Esophagus squamous epithelium (tissue), 4 donors: ENCODE data around the gene EHMT1.

Source experiments
- CTCF ChIP-seq, 6 experiments: fragments of 450-650 bp in 4 of 6; fragments of 200-600 bp in 2 of 6; sonication (generic) in 2 of 6; IDR thresholded peaks; one replicate each; pipeline ENCODE4 v1.5.1; 2016 to 2019; ENCODE audit warnings: antibody characterized with exemption in 6 of 6, mild to moderate bottlenecking in 4 of 6, moderate library complexity in 4 of 6
- POLR2A ChIP-seq, 4 donors: fragments of 450-650 bp; IDR thresholded peaks; one replicate each; pipeline ENCODE4 v1.6.1; 2017; ENCODE audit warnings: antibody characterized with exemption in 4 of 4, mild to moderate bottlenecking in 4 of 4, moderate library complexity in 3 of 4

GRCh38 chr9:137825324-137825989 is 206.7 kb downstream of the EHMT1 start:
- TF ChIP-seq POLR2A (IDR thresholded peaks at IDR 0.05) = no peak
- no peak for TF ChIP-seq CTCF (IDR thresholded peaks at IDR 0.05)
